Karpas-422 (cell line): ENCODE measurements around the gene NKX2-3. TPM values are rescaled to one million over a fixed set of nuclear protein-coding genes. Genes with fewer than 3 reads are reported as not detected.

Experiments used
- DNase-seq: peaks from one replicate; pipeline ENCODE4 v3.0.0-alpha.2; 2015
- H2AFZ ChIP-seq: fragments of 200-600 bp; sonication (generic); 2 replicates; pipeline ENCODE4 v1.6.1; 2014; ENCODE audit warnings: antibody characterized with exemption, low read length, mixed read lengths
- H3K27ac ChIP-seq: fragments of 200-600 bp; sonication (generic); 2 replicates; pipeline ENCODE4 v1.5.1; 2014; ENCODE audit warnings: mild to moderate bottlenecking, low read length, moderate library complexity
- H3K27me3 ChIP-seq: fragments of 200-600 bp; sonication (generic); 2 replicates; pipeline ENCODE4 v1.6.1; 2014; ENCODE audit warnings: low read length, mixed read lengths
- H3K36me3 ChIP-seq: fragments of 200-600 bp; sonication (generic); 2 replicates; pipeline ENCODE4 v1.6.1; 2014; ENCODE audit warnings: low read length, mixed read lengths; ENCODE audit not compliant: insufficient read depth
- H3K4me1 ChIP-seq: fragments of 200-600 bp; sonication (generic); 2 replicates; pipeline ENCODE4 v1.6.1; 2014; ENCODE audit warnings: mild to moderate bottlenecking, low read length, mixed read lengths
- H3K4me2 ChIP-seq: fragments of 200-600 bp; sonication (generic); 2 replicates; pipeline ENCODE4 v1.6.1; 2014; ENCODE audit warnings: low read length, low read depth, mild to moderate bottlenecking; ENCODE audit not compliant: poor library complexity, severe bottlenecking
- H3K4me3 ChIP-seq: fragments of 200-600 bp; sonication (generic); 2 replicates; pipeline ENCODE4 v1.5.1; 2014; ENCODE audit warnings: mild to moderate bottlenecking, antibody characterized with exemption, low read length, mixed read lengths
- H3K79me2 ChIP-seq: fragments of 200-600 bp; sonication (generic); 2 replicates; pipeline ENCODE4 v1.6.1; 2014; ENCODE audit warnings: mild to moderate bottlenecking, low read length, mixed read lengths
- H3K9ac ChIP-seq: fragments of 200-600 bp; sonication (generic); 2 replicates; pipeline ENCODE4 v1.6.0; 2014; ENCODE audit warnings: low read length
- H3K9me2 ChIP-seq: fragments of 200-600 bp; sonication (generic), shearing (Covaris generic); replicated peaks from 2 replicates; pipeline ENCODE4 v1.6.0; 2014; ENCODE audit warnings: mild to moderate bottlenecking, low read length, moderate library complexity; ENCODE audit not compliant: insufficient read depth
- H3K9me3 ChIP-seq: fragments of 300-700, 200-600 bp; sonication (generic); 2 replicates; pipeline ENCODE4 v1.6.1; 2014; ENCODE audit warnings: low read length, mixed read lengths
- H4K20me1 ChIP-seq: fragments of 200-600 bp; sonication (generic); 2 replicates; pipeline ENCODE4 v1.6.1; 2014; ENCODE audit warnings: mild to moderate bottlenecking, antibody characterized with exemption, low read length, low read depth; ENCODE audit not compliant: insufficient read depth
- total RNA-seq: library from RNA; depleted of rRNA; stranded (reverse); fragments of >200 nt; shearing (Covaris generic); gene quantifications from 2 replicates; pipeline ENCODE4 v1.2.3, GENCODE V29; 2014; ENCODE audit warnings: low replicate concordance

The NKX2-3 gene
- total RNA-seq, 1 experiment from 2014 or later, result not detected

DNA sequence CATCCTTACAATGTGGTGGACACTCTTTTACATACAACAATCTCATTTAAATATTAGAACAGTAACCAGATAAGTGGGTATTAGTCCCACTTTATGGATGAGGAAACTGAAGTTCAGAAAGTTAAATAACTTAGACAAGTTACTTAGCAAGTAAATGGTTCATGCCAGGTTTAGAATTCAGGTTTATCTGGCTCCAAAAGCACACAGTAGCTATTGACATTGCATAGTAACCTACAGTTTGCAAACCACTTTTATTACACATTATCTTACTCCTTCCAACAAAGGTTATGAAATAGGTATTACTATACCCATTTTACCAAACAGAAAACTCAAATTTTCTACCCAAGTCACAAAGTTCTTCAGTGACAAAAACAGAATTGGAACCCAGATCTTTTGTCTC, 19.7 kb upstream of the NKX2-3 start:
- Histone ChIP-seq H3K27me3 (no peaks in the 10 kb centered on the region), H2AFZ (no peak overlapping the region), H3K9me3 (no peaks in the 10 kb centered on the region), H3K4me1 (peaks cover 7% of the 10 kb centered on the region), H3K36me3 (no peaks in the 10 kb centered on the region), H3K79me2 (no peaks in the 10 kb centered on the region), H4K20me1 (no peaks in the 10 kb centered on the region), H3K9me2 (no peaks in the 10 kb centered on the region), H3K27ac (no peak overlapping the region), H3K9ac (no peak overlapping the region), H3K4me2 (no peak overlapping the region), H3K4me3 (no peak overlapping the region)
- no peak for DNase-seq

DNA sequence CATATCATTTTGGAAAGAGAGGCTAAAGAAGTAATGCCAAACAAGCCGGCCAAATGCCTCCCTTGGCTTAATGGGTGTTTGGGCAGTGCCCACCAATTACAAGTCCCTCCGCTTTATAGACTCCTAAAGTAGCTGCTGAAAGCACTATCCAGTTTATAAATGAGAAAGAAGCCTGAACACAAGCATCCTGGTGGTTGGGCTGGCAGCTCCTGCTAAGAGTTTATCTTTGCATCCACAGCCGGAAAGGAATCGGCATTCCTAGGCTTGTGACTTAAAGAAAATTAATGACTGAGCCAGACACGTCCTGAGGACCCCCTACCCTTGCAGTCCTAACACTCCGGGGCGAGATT, 13.1 kb upstream of the NKX2-3 start:
- Histone ChIP-seq H3K27ac (no peak overlapping the region), H3K4me2 (no peak overlapping the region), H3K9me3 (no peaks in the 10 kb centered on the region), H3K79me2 (no peaks in the 10 kb centered on the region), H2AFZ (no peak overlapping the region), H3K9ac (no peak overlapping the region), H3K27me3 (no peaks in the 10 kb centered on the region), H3K4me1 (peaks cover 4% of the 10 kb centered on the region), H3K9me2 (no peaks in the 10 kb centered on the region), H4K20me1 (0 out of 2 replicates have a peak, but pooled peaks cover 4% of the 10 kb centered on the region), H3K36me3 (no peaks in the 10 kb centered on the region), H3K4me3 (no peak overlapping the region)
- DNase-seq, result no peak

DNA sequence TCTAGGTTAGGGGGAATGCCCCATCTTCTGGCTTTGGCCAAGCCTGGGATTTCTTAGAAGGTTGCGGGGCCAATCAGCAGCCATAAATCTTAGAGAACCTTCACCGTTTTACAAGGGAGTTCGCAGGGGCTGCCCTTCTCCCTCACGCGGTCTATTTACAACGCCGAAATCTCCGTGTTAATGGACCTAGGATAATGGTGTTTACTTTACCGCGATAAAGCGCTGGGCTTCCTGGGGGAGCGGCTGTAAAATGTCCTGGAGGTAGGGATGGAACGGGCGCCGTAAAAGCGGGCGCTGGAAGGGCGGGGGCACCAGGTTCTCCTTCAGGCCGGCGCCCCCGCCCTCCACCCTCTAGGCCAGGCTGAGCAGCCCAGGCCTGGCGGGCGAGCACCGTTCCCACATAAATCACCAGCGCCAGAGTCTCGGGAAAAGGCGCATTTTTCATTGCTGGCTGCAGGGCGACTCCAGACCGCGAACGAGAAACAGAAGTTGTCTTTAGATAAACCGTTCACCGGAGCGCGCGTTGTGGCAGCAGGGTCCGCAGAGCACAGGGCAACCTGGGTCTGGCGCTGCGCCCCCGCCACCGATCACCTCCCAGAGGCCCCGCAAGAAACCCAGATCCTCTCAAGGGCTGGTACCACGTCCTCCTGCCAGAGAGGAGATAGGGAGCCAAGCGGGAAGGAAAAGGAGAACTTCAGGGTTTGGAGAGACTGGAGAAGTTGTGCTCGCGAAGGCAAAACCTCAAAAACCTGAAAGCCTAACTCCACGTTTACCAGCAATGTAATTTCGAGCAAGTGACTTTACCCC, 12.5 kb upstream of the NKX2-3 start:
- H3K79me2 ChIP-seq, result no peaks in the 10 kb centered on the region
- no peak overlapping the region for H3K4me2 ChIP-seq
- H3K27ac ChIP-seq, result no peak overlapping the region
- H3K9me3 ChIP-seq, result no peaks in the 10 kb centered on the region
- H3K4me1 ChIP-seq, result peaks cover 4% of the 10 kb centered on the region
- no peak for DNase-seq
- no peaks in the 10 kb centered on the region for H3K9me2 ChIP-seq
- no peaks in the 10 kb centered on the region for H3K36me3 ChIP-seq
- H3K4me3 ChIP-seq, result no peak overlapping the region
- H2AFZ ChIP-seq, result no peak overlapping the region
- 0 out of 2 replicates have a peak, but pooled peaks cover 4% of the 10 kb centered on the region for H4K20me1 ChIP-seq
- no peak overlapping the region for H3K9ac ChIP-seq
- no peaks in the 10 kb centered on the region for H3K27me3 ChIP-seq

DNA sequence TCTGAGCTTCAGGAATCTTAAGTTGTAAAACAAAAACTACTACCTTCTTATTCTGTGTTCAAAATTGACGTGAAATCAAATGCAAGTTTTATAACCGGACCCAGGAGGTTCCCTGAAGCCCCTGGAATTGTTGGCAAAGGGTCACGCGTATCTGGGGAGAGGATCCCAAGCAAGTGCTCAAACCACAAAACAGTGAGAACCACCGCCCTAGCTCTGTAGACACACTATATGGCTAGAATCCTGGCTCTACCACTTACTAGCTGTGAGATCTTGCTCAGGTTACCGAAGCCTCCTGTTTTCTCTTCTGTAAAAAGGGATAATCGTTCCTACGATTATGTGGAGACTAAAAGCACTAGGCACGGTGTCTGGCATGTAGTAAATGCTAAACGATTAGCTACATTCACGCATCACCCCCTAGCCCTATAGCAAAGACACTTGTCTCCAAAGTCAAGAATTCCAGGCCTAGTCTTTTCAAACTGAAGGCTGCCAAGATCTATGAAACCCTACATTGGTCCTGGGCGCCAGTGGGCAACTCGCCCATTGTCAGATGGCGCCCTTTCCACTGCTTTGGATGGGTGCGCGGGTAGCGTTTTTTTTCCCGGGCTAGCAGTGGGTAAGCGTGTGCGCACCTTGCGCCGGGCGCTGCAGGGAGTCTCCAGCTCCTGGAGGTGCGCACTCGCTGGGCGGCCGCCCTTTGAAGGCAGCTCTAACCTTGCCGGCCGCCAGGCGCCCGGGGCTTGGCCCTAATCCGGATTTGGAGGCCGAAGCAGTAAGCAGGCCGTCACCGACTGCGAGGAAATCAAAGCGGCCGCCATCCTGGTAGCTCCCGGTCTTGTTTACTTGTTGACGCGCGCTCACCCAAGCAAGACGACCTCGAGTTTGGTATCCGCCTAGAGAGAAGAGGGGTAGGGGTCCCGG, 11.6 kb upstream of the NKX2-3 start:
- H2AFZ ChIP-seq, result no peak overlapping the region

DNA sequence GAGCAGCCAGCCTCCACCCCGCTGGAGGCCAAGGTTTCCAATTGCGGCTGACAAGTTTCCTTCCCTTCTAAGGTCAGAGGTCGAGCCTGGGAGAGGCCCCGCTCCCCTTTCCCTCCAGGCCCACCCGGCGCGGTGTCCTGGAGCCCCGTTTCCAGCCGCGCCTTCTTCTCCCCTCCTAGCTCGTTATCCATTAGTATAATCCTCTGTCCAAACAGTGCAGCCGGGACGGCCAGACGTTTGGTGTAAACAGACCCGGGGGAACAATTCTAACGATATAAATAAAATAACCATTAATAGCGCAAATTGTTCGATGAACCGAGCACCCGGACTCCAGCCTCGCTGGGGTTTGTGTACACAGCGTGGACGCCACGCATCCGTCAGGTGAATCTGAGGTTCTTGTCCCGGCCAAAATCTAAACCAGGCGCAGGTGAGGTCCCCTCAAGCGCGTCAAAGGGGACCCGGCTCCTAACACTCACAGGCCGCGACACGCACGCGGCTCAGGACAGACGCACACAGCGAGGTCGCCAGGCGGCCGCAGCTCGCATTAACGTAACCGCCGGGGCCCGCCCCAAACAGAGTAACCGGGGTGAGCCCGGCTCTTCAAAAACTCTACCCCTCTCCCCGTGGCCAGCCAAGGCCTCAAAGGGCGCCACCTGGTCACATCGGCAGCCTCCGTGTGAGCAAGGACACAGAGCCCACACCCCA, 10.8 kb upstream of the NKX2-3 start:
- Histone ChIP-seq H3K9me3 (no peaks in the 10 kb centered on the region), H3K9ac (no peak overlapping the region), H2AFZ (no peak overlapping the region), H3K36me3 (no peaks in the 10 kb centered on the region), H3K4me1 (peaks cover 4% of the 10 kb centered on the region), H3K4me2 (no peak overlapping the region), H3K27ac (no peak overlapping the region), H4K20me1 (0 out of 2 replicates have a peak, but pooled peaks cover 4% of the 10 kb centered on the region), H3K27me3 (no peaks in the 10 kb centered on the region), H3K4me3 (no peak overlapping the region), H3K79me2 (no peaks in the 10 kb centered on the region), H3K9me2 (no peaks in the 10 kb centered on the region)
- no peak for DNase-seq

More for the DNA sequence above, 11.6 kb upstream of the NKX2-3 start:
- Histone ChIP-seq H3K27me3 (no peaks in the 10 kb centered on the region), H3K9me3 (no peaks in the 10 kb centered on the region), H3K4me2 (no peak overlapping the region), H3K79me2 (no peaks in the 10 kb centered on the region), H3K9ac (no peak overlapping the region), H4K20me1 (0 out of 2 replicates have a peak, but pooled peaks cover 4% of the 10 kb centered on the region), H3K9me2 (no peaks in the 10 kb centered on the region), H3K4me1 (peaks cover 4% of the 10 kb centered on the region), H3K4me3 (no peak overlapping the region), H3K27ac (no peak overlapping the region), H3K36me3 (no peaks in the 10 kb centered on the region)
- DNase-seq, result no peak

DNA sequence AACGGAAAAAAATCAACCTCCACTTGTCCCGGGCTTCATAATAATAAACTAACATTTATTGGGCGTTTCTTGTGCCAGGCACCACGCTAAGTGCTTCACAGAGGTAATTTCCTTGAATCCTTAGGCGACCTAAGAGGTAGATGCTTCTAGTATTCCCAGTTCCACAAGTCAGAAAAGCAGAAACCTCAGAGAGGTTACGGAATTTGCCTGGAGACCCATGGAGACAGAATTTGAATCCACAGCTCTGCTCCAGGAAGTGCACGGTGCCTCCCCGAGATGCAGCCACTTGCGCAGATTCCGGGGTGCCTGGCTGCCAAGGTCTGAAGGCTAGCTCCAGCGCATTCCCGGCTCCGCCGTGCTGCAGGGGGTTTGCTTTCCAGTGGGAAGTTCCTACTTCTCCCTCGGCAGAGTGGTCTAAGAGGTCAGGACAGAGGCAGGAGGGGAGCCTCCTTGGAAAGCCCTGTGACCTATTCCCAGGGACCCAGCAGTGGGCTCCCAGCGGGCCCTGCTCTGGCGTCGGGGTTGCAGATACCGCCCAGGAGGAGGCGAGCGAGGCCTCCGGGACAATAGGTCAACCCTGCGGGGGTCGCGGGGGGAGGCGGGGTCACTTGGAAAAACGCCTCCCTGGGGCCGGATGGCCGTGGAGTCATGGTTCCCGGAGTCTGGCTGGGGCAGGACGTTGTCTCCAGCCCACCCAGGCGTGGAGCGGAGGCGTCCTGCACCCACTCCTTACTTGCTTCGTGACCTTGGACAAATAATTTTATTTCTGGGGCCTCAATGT, 10.1 kb upstream of the NKX2-3 start:
- no peak overlapping the region for H3K9ac ChIP-seq
- H3K4me1 ChIP-seq, result peaks cover 3% of the 10 kb centered on the region
- no peak overlapping the region for H2AFZ ChIP-seq
- no peak overlapping the region for H3K4me2 ChIP-seq
- H3K4me3 ChIP-seq, result no peak overlapping the region
- no peak overlapping the region for H3K27ac ChIP-seq
- no peaks in the 10 kb centered on the region for H3K36me3 ChIP-seq
- no peaks in the 10 kb centered on the region for H3K9me2 ChIP-seq
- no peaks in the 10 kb centered on the region for H3K27me3 ChIP-seq
- H4K20me1 ChIP-seq, result 0 out of 2 replicates have a peak, but pooled peaks cover 4% of the 10 kb centered on the region
- no peaks in the 10 kb centered on the region for H3K9me3 ChIP-seq
- no peaks in the 10 kb centered on the region for H3K79me2 ChIP-seq
- no peak for DNase-seq

DNA sequence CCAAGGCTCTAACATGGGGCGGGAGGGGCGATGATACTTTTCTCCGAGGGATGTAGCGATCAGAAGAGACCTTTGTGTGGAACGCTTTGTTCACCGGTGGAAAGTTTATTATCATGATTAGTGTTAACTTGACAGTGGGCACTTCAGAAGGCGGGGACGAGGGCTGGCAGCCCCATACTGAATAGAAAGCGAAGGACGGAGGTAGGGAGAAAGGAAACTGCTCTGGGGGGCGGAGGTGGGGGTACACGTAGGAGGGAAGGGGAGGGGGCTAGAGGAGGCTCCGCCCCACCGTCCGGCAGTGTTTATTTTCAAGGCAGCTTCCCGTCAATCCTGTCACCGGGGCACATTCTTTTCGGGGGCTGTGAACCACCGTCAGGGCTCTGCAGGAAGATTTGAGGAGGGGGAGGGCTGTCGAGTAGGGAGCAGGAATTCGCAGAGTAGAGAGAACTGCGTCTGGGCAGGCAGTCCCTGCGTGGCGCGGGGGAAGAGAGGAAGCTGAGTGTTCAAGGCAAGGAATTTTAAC, 9.4 kb upstream of the NKX2-3 start:
- Histone ChIP-seq H3K4me2 (no peak overlapping the region), H3K4me3 (no peak overlapping the region), H3K9ac (no peak overlapping the region), H3K79me2 (no peaks in the 10 kb centered on the region), H4K20me1 (0 out of 2 replicates have a peak, but pooled peaks cover 4% of the 10 kb centered on the region), H3K27me3 (no peaks in the 10 kb centered on the region), H3K36me3 (no peaks in the 10 kb centered on the region), H2AFZ (no peak overlapping the region), H3K9me3 (no peaks in the 10 kb centered on the region), H3K9me2 (no peaks in the 10 kb centered on the region), H3K4me1 (no peaks in the 10 kb centered on the region), H3K27ac (no peak overlapping the region)
- DNase-seq, result no peak
